DMS 273 (cell line): ENCODE results near the gene SPIB.
A peak's percentile ranks its signal among the peaks of the same experiment; 100 is the strongest.
"Not testable (repeated sequence)": the region's sequence is repeated elsewhere in the genome, so short reads cannot be mapped to it uniquely, and the experiment has no call there.

Source experiments
- DNase-seq: peaks from one replicate; lab custom pipeline; 2025; ENCODE audit not compliant: unreplicated experiment; lab: John Stamatoyannopoulos, UW

The SPIB gene

DNA sequence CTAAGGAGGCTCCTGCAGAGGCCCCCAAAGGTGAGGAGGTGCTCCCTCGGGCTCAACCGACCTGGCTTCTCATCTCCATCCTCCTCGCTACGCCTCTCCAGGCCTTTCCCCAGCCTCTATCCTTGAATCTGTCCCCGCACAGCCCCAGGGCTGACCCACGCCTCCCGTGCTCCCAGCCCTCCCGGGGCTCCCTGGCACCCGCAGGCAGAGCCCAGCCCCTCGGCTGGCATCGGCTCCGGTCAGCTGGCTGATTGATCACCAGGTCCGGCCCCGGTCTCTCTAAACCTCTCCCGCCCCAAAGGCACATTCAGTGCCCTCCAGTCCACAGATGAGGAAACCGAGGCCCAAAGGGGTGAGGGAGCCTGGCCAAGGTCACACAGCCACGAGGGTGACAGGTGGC, 16.5 kb downstream of the SPIB start:
- DNase-seq: no peak

DNA sequence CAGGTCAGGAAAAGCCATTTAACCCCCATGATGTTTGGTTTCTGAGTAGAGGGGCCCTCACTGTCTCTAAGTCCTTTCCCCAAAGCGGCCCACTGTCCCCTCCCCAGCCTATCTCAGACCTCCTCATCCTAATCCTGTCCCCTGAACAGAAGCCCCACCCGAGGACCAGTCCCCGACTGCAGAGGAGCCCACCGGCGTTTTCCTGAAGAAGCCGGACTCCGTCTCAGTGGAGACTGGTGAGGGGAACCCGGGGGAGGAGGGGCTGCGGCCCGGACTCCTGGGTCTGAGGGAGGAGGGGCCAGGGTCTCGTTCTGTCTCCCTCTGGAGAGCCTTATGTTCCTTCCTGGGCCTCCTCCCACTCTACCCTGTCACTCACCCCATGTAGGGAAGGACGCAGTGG, 16.9 kb downstream of the SPIB start:
- no peak for DNase-seq

- no peak for DNase-seq
These were observed 19.2 kb downstream of the SPIB start for GRCh38 chr19:50437862-50438449.

GRCh38 chr19:50439130-50439529, 20.4 kb downstream of the SPIB start:
- not testable (repeated sequence) for DNase-seq

DNA sequence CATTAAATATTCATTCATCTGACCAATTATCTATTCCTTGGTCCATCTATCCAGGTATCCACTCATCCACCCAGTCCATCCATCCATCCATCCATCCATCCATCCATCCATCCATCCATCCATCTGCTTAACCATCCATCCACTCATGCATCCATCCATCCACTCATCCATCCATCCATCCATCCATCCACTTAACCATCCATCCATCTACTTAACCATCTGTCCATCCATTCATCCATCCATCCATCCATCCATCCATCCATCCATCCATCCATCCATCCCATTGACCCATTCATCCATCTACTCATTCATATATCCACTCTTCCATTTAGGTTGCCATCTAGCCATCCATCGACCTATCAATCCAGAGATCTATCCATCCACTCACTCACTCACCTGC, 25.3 kb downstream of the SPIB start:
- no peak for DNase-seq

GRCh38 chr19:50447053-50447452, 28.3 kb downstream of the SPIB start:
- no peak for DNase-seq

DNA sequence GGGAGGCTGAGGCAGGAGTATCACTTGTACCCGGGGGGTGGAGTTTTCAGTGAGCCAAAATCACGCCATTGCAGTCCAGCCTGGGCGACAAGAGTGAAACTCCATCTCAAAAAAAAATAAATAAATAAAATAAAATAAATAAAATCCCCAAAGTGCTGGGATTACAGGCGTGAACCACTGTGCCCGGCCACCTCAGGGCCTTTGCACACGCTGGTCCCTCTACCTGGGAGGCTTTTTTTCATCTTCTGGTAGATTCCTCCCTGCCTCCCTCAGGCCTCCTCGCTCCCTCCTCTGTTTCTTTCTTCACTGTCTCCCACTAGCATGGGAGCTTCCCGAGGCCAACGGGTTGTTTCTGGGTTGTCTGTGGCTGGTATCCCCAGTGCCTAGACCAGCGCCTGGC, 29.0 kb downstream of the SPIB start:
- no peak for DNase-seq

DNA sequence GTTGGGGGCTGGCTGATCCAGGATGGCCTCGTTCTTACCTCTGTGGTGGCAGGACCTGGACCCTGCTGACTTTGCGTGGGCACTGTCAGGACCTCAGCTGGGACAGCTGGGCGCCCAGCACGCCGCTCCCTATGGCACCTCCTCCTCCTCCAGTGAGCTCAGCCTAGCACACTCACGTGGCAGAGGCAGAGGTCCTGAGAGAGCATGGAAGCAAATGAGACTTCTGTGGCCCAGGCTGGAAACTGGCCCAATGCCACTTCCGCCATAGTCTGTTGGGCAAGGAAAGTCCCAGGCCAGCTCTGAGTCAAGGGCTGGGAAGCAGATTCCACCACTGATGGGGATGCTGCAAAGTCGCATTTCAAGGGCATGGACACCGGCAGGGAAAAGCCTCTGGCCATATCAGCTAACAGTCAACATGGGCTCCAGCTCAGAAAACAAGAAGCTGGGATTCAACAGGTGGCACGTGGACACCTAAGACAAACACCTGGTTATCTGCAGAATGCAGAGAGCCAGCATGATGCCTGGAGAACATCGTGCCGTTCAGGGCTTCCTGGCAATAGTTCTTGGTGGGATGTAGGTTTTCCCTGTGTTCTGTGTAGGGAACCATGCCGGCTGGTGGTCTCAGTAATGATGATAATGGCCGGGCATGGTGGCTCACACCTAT, 30.6 kb downstream of the SPIB start:
- DNase-seq: peak; percentile 40

DNA sequence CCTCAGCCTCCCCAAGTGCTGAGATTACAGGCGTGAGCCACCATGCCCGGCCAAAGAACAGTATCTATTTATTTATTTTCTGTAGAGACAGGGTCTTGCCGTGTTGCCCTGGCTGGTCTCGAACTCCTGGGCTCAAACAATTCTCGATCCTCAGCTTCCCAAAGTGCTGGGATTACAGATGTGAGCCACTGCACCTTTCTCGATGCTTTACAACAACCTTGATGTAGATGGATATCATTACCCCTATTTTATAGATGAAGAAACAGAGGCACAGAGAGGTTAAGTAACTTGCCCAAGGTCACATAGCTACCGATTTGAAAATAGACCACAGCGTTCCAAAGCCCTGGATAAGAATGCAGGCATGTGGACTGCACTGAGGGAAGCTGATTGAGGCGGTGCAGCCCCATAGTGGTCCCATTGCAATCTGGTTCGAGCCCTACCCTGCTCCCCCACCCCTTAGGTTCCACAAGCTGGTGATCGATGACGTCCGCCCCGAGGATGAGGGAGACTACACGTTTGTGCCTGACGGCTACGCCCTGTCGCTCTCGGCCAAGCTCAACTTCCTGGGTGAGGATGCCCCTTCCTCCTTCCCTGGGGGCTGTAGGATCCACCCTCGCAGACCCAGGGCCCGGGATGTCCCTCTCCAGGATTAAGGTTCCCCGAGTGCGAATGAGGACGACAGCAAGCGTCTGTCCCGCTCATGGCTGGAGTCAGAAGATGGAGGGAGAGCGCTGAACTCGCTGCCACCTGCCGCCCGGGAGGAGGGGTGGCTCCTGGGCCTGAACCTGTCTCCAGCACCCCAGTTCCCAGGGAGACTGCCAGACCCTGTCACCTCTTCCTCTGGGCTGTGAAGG, 31.9 kb downstream of the SPIB start:
- DNase-seq: no peak

GRCh38 chr19:50451223-50451534, 32.4 kb downstream of the SPIB start:
- no peak for DNase-seq

GRCh38 chr19:50453243-50453642, 34.5 kb downstream of the SPIB start:
- DNase-seq: no peak

DNA sequence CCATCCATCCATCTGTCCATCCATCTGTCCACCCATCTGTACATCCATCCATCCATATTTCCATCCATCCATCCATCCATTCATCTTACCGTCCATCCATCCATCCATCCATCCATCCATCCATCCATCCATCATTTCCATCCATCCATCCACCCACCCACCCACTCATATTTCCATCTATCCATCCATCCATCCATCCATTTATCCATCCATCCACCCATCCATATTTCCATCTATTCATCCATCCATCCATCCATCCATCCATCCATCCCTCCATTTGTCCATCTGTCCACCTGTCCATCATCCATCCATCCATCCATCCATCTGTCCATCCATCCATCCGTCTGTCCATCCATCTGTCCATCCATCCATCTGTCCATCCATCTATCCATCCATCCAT, 37.3 kb downstream of the SPIB start:
- DNase-seq: no peak

- DNase-seq: no peak
These were observed 38.6 kb downstream of the SPIB start for GRCh38 chr19:50457300-50457699.

GRCh38 chr19:50458396-50459066, 39.8 kb downstream of the SPIB start:
- DNase-seq: no peak

DNA sequence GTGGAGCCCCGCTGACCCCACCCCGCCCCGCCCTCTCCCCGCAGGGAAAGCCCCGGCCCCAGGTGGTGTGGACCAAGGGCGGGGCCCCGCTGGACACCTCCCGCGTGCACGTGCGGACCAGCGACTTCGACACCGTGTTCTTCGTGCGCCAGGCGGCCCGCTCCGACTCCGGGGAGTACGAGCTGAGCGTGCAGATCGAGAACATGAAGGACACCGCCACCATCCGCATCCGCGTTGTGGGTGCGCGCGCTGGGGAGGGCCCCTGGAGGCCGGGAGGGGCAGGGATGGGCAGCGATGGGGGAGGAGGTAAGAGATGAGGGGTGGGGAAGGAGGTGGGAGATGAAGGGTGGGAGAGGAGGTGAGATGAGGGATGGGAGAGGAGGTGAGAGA, 40.3 kb downstream of the SPIB start:
- no peak for DNase-seq

DNA sequence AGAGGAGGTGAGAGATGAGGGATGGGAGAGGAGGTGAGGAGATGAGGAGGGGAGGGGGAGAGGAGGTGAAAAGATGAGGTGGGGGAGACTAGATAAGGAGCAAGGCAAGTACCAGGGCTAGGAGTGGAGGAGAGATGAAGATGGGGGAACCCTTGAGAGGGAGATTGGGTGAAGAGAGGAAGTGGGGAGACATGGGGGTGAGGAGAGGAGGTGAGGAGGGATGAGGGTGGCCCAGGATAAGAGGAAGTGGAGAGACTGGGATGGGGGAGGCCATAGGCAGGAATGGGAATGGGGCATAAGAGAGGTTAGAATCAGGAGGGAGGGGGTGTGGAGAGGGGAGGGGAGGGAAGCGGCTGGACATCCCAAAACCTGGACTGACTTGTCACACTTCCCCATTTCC, 40.9 kb downstream of the SPIB start:
- DNase-seq: no peak

GRCh38 chr19:50460161-50460765, 41.5 kb downstream of the SPIB start:
- peak; percentile 35 for DNase-seq

DNA sequence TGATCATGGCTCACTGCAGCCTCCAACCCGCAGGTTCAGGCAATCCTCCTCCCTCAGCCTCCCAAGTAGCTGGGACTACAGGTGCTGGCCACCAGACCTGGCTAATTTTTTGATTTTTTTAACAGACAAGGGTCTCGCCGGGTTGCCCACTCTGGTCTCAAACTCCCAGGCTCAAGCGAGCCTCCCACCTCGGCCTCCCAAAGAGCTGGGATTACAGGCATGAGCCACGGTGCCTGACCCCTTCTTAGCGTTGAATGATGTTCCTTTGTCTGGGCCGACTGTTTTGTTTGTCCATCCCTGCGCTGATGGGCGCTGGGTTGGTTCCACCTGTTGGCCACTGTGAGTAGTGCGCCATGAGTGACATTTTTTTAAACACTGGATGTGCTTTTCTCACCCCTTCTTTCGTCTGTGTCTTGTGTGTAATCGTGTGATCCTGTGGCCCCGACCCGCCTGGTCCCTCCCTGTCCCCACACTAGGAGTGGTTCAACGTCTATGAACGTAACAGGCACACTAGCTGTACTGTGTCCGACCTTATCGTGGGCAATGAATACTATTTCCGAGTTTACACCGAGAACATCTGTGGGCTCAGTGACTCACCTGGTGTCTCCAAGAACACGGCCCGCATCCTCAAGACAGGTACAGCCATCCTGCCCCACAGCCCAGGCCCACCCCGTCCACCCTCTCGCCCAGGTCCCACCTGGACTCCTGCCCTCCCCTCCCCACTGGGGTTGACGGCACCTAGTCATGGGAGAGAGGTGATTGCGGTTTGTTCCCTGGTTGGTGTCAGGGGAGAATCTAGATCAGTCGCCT, 42.5 kb downstream of the SPIB start:
- DNase-seq: peak; percentile 79

GRCh38 chr19:50462970-50463369, 44.2 kb downstream of the SPIB start:
- no peak for DNase-seq

- DNase-seq: no peak
These were observed 45.6 kb downstream of the SPIB start for GRCh38 chr19:50464348-50464747.

DNA sequence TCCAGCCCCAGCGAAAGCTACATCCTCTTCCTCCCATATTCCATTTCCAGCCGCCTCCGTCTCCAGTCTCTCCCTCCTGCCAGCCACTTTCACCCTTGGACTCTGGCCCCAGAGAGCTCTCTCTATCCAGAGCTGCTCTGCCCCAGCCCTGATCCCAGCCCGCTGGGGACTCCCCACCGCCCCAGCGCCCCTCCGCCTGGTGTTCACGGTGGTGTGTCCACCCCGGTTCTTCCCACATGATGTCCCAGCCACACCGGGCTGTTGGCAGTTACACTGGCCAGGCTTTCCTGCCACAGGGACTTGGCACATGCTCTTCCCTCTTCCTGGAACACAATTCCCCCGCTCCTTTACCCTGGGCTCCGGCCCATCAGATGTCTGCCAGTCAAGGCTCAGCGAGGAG, 46.3 kb downstream of the SPIB start:
- no peak for DNase-seq
